Measurements from ENCODE around the gene DNAJC25.
A peak's percentile ranks its signal among the peaks of the same experiment; 100 is the strongest.

DNAJC25 gene

GRCh38 chr9:111644195-111644772 is 13.2 kb downstream of the DNAJC25 start:
- no peak for DNase-seq
- Mint-ChIP-seq H3K27me3 (ENCODE audit: low read depth, poor library complexity) (no peaks in the 10 kb centered on the region), H3K4me3 (no peak overlapping the region), H3K9me3 (peaks cover 4% of the 10 kb centered on the region), H3K27ac (no peak overlapping the region), H3K36me3 (ENCODE audit: low read depth) (peaks cover 51% of the 10 kb centered on the region), H3K4me1 (no peaks in the 10 kb centered on the region)
- TF ChIP-seq CTCF (IDR thresholded peaks at IDR 0.05) = no peak

DNA sequence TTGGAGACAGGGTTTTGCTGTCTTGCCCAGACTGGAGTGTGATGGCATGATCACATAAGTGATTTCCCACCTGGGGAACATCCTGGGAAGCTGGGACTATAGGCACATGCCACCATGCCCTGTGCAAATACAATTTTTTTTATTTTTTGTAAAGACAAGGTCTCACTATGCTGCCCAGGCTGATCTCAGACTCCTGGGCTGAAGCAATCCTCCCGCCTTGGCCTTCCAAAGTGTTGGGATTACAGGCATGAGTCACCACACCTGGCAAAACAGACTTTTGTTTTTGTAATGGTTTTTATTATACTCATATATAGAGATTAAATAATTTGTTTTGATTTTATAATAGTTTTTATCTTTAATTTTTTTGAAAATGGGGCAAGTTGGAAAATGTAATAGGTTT is 14.7 kb downstream of the DNAJC25 start:
- no peak overlapping the region for H3K4me3 Mint-ChIP-seq
- no peak overlapping the region for H3K27ac Mint-ChIP-seq
- peaks cover 4% of the 10 kb centered on the region for H3K9me3 Mint-ChIP-seq
- H3K4me1 Mint-ChIP-seq = no peaks in the 10 kb centered on the region
- no peaks in the 10 kb centered on the region for H3K27me3 Mint-ChIP-seq (ENCODE audit: low read depth, poor library complexity)
- peaks cover 60% of the 10 kb centered on the region for H3K36me3 Mint-ChIP-seq (ENCODE audit: low read depth)
- DNase-seq = no peak
- no peak for TF ChIP-seq CTCF (IDR thresholded peaks at IDR 0.05)

GRCh38 chr9:111646417-111646816 is 15.3 kb downstream of the DNAJC25 start:
- no peaks in the 10 kb centered on the region for H3K4me1 Mint-ChIP-seq
- peaks cover 4% of the 10 kb centered on the region for H3K9me3 Mint-ChIP-seq
- peaks cover 60% of the 10 kb centered on the region for H3K36me3 Mint-ChIP-seq (ENCODE audit: low read depth)
- no peak overlapping the region for H3K4me3 Mint-ChIP-seq
- no peak for TF ChIP-seq CTCF (IDR thresholded peaks at IDR 0.05)
- DNase-seq = no peak
- H3K27me3 Mint-ChIP-seq (ENCODE audit: low read depth, poor library complexity) = no peaks in the 10 kb centered on the region
- H3K27ac Mint-ChIP-seq = no peak overlapping the region

DNA sequence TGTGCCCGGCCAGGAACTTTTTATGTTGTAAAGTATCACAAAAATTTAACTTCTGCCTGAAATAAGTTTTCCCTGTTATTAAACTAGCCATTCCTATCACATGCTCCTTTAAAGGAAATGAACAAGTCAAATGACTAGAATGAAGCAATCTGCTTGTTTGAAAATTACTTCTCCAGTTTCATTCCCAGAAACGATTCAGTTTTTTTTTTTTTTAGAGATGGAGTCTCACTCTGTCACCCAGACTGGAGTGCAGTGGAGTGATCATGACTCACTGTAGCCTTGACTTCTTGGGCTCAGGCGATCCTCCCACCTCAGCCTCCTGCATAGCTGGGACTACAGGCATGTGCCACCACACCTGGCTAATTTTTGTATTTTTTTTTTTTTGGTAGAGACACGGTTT is 16.9 kb downstream of the DNAJC25 start:
- Mint-ChIP-seq H3K27ac (no peak overlapping the region), H3K4me3 (no peak overlapping the region), H3K27me3 (ENCODE audit: low read depth, poor library complexity) (no peaks in the 10 kb centered on the region), H3K4me1 (no peaks in the 10 kb centered on the region), H3K9me3 (no peaks in the 10 kb centered on the region), H3K36me3 (ENCODE audit: low read depth) (peaks cover 57% of the 10 kb centered on the region)
- no peak for DNase-seq
- TF ChIP-seq CTCF (IDR thresholded peaks at IDR 0.05) = no peak

DNA sequence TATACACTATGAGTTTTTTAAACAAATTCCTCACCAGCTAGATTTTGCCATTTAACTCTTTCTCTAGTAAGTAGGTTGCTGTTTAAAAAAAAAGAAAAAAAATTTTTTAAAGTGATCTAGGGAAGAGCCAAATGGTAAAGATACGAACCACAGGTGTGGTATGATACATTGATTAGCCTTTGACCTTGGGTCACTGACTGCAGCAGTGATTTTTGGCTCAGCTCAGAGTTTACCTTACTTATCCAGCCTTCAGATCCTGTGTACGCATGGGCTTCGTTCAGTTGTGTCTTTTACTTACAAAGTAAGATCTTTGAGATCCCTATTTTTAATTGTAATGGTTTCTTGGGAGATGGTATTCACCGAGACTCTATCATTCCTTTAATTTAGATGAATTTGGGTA is 17.9 kb downstream of the DNAJC25 start:
- no peak for TF ChIP-seq CTCF (IDR thresholded peaks at IDR 0.05)
- H3K36me3 Mint-ChIP-seq (ENCODE audit: low read depth) = peaks cover 56% of the 10 kb centered on the region
- H3K4me3 Mint-ChIP-seq = no peak overlapping the region
- no peak for DNase-seq
- H3K27me3 Mint-ChIP-seq (ENCODE audit: low read depth, poor library complexity) = no peaks in the 10 kb centered on the region
- H3K27ac Mint-ChIP-seq = no peak overlapping the region
- no peaks in the 10 kb centered on the region for H3K4me1 Mint-ChIP-seq
- no peaks in the 10 kb centered on the region for H3K9me3 Mint-ChIP-seq

DNA sequence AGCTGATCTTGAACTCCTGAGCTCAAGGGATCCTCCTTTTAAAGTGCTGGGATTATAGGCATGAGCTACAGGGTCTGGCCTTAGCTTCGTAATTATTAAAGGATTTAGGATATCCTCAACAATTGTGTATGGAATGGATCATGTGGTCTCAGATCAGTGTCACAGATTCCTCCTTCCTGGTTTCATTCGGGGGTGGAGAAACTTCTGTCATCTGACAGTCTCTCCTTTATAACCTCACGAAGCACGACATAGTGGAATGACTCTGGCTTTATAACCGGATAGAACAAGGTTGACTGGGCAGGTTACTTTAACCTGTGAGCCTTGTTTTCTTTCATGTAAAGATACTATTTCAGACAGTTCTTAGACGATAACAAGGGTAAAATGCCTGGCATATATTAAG is 25.9 kb downstream of the DNAJC25 start:
- H3K4me1 Mint-ChIP-seq = peaks cover 4% of the 10 kb centered on the region
- H3K27ac Mint-ChIP-seq = peak overlapping the region; percentile 45
- TF ChIP-seq CTCF (IDR thresholded peaks at IDR 0.05) = no peak
- peaks cover 22% of the 10 kb centered on the region for H3K36me3 Mint-ChIP-seq (ENCODE audit: low read depth)
- no peaks in the 10 kb centered on the region for H3K9me3 Mint-ChIP-seq
- DNase-seq = no peak
- peaks cover 12% of the 10 kb centered on the region for H3K27me3 Mint-ChIP-seq (ENCODE audit: low read depth, poor library complexity)
- no peak overlapping the region for H3K4me3 Mint-ChIP-seq

Measured in nephron progenitor cell (in vitro differentiated cells).